ENCODE data around the gene MUSTN1.

Gene MUSTN1

DNA sequence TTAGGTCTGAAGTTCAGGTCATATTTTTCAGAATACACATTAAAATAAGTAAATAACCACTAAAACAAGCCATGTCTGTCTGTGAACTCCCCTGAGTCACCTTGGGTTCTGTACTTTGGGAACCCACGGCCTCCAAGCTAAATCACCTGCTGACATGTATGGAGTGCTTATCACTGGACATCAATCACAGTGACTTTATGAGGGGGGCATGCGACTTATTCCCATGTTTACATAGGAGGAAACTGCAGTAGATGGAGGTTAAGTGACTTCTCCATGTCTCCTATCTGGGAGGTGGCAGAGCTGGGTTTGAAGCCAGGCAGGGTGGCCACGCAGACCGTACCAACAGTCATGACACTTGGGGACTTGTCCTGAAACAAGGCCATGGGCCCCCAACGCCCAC lies 12.5 kb downstream of the MUSTN1 start:
- TF ChIP-seq CTCF (IDR thresholded peaks at IDR 0.05; ENCODE audit: insufficient read depth, low read depth, low read length, missing control alignments) = no peak
- no peak overlapping the region for H3K4me3 ChIP-seq (ENCODE audit: low read depth, low read length)
- DNase-seq (ENCODE audit: low read depth) = no peak

DNA sequence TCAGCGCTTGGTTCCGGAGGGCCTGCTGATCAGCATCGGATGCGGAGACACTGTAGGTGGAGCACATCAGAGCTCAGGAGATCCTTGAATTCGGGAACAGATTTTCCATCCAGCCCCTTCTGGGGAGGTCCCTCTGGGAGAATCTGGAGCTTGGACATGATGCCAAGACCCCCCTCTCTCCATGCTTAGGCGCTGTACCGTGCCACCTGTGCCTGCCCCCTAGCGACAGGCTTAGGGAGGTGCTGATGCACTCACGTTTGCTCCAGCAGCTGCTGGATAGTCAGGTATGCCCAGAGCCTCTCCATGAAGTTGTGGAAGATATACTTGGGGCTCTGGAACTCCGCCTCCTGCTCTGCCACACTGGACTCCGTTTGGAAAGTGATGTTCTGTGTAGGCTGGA lies 14.1 kb downstream of the MUSTN1 start:
- TF ChIP-seq CTCF (IDR thresholded peaks at IDR 0.05; ENCODE audit: insufficient read depth, low read depth, low read length, missing control alignments) = peak; percentile 82
- H3K4me3 ChIP-seq (ENCODE audit: low read depth, low read length) = no peak overlapping the region
- DNase-seq (ENCODE audit: low read depth) = peak; percentile 53

GRCh38 chr3:52819936-52820335 lies 14.9 kb downstream of the MUSTN1 start:
- TF ChIP-seq CTCF (IDR thresholded peaks at IDR 0.05; ENCODE audit: insufficient read depth, low read depth, low read length, missing control alignments) = no peak
- DNase-seq (ENCODE audit: low read depth) = no peak
- no peak overlapping the region for H3K4me3 ChIP-seq (ENCODE audit: low read depth, low read length)

GRCh38 chr3:52817860-52818259 lies 17.0 kb downstream of the MUSTN1 start:
- H3K4me3 ChIP-seq (ENCODE audit: low read depth, low read length) = no peak overlapping the region
- no peak for TF ChIP-seq CTCF (IDR thresholded peaks at IDR 0.05; ENCODE audit: insufficient read depth, low read depth, low read length, missing control alignments)
- no peak for DNase-seq (ENCODE audit: low read depth)

DNA sequence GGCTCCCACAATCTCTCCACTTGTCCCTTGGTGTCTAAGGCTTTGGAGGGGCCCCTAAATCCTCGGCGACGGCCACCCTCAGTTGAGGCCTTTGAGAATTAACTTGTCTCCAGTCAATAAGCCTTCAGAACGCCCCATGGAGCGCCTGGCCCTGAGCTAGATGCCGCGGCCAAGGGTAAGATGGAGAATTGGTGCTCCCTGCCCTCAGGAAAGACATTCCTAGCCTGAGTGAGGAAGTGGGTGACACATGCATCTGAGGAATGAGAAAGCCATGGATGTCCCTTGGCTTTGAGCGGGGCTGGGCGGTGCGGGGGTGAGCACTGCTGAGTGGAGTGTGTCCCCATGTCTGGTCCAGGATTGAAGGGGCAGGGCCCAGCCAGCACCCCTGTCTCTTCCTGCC lies 17.6 kb downstream of the MUSTN1 start:
- no peak for DNase-seq (ENCODE audit: low read depth)
- no peak overlapping the region for H3K4me3 ChIP-seq (ENCODE audit: low read depth, low read length)
- no peak for TF ChIP-seq CTCF (IDR thresholded peaks at IDR 0.05; ENCODE audit: insufficient read depth, low read depth, low read length, missing control alignments)

DNA sequence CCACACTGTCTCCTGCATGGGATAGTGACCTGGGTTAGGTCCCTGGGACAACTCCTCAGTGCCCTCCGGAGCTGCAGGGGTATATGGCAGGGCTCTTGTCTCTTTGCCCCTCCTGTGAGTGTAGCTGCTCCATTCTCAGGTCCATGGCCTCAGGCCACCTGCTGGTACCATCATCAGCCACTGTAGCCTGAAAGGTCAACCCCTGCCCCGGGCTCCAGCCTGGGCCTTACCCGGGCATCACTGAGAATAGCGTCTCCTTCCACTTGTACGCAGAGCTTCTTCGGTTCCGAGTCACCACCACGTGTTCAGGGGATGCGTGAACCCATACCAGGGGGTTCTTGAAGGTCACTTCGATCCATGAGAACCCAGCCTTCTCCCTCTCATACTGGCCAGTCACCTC lies 18.2 kb downstream of the MUSTN1 start:
- DNase-seq (ENCODE audit: low read depth) = no peak
- no peak overlapping the region for H3K4me3 ChIP-seq (ENCODE audit: low read depth, low read length)
- no peak for TF ChIP-seq CTCF (IDR thresholded peaks at IDR 0.05; ENCODE audit: insufficient read depth, low read depth, low read length, missing control alignments)

DNA sequence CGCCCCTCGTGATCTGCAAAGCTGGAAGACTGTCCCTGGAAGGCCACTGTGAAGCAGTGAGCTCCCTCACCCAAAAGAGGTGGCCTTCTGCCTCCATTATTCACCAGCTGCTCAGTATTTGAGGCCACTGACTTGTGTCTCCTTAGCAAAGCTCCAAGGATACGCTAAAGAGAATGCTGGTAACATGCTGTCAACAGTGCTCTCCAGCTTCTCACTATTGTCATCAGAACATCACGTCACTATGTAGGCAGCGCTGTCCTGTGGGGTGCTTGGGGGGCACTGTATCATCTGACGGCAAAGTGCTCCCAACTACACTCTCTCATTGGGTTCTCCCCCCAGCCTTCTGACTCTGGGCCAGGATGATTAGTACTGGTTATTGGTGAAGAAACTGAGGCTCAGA lies 18.6 kb downstream of the MUSTN1 start:
- H3K4me3 ChIP-seq (ENCODE audit: low read depth, low read length) = no peak overlapping the region
- no peak for DNase-seq (ENCODE audit: low read depth)
- no peak for TF ChIP-seq CTCF (IDR thresholded peaks at IDR 0.05; ENCODE audit: insufficient read depth, low read depth, low read length, missing control alignments)

All from GM12865 (cell line).